D721Med (cell line): Measurements from ENCODE around the gene OR10C1.

ENCODE experiments used
- DNase-seq: peaks from one replicate; pipeline ENCODE4 v3.0.0; 2011; ENCODE audit warnings: low spot score; ENCODE audit not compliant: insufficient read length
- FAIRE-seq: peaks from 2 replicates; lab custom pipeline; 2011; peaks lifted over from hg19 to GRCh38; lab: Jason Lieb, UNC
- TF ChIP-seq, protein P1 (sequence below): IDR thresholded peaks from 2 replicates; pipeline ENCODE4 v1.5.1; 2012; ENCODE audit warnings: mild to moderate bottlenecking, control low read depth; ENCODE audit not compliant: insufficient read depth; ENCODE audit errors: missing control alignments

The OR10C1 gene

DNA sequence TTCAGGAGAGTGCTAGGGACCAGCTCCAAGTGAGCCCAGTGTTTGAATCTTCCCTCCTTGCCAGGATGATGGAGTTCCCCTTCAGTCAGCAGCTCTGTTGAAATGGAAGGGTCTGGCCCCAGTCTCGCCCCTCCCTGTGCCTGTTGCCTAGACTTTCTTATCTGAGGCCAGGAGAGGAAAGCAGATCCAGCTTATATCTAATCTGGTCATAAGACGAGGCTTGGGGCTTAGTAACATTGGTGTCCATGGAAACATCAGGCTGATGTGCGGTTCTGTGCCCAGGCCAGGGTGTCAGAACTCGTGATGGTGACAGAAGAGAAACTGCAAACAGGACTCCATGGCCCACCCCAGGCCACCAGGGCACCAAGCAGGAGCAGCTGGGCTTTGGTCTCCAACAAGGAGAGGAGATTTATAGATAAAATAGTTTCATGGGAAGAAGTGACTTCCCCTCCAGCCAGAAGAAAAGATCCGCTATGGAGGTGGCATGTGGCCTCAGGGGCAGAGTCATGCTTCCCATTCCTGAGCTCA, 38.9 kb downstream of the OR10C1 start:
- FAIRE-seq, result no peak
- no peak for DNase-seq
- TF ChIP-seq, protein P1, sequence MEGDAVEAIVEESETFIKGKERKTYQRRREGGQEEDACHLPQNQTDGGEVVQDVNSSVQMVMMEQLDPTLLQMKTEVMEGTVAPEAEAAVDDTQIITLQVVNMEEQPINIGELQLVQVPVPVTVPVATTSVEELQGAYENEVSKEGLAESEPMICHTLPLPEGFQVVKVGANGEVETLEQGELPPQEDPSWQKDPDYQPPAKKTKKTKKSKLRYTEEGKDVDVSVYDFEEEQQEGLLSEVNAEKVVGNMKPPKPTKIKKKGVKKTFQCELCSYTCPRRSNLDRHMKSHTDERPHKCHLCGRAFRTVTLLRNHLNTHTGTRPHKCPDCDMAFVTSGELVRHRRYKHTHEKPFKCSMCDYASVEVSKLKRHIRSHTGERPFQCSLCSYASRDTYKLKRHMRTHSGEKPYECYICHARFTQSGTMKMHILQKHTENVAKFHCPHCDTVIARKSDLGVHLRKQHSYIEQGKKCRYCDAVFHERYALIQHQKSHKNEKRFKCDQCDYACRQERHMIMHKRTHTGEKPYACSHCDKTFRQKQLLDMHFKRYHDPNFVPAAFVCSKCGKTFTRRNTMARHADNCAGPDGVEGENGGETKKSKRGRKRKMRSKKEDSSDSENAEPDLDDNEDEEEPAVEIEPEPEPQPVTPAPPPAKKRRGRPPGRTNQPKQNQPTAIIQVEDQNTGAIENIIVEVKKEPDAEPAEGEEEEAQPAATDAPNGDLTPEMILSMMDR, result no peak

DNA sequence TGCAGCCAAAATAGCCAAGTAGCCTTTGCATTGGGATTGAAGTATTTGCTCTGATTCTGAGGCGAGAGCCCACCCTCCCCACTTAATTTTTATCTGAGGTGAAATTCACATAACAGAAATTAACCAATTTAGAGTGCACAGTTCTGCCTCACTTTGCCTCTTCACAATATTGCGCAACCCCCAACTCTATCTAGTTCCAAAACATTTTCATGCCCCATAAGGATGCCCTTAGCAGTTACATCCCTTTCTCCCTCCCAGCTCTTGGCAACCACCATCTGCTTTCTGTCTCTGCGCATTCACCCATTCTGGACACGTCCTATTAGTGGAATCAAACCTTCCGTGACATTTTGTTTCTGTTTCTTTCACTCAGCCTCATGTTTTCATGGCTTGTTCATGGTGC, 39.6 kb downstream of the OR10C1 start:
- FAIRE-seq, result no peak
- TF ChIP-seq, protein P1, result no peak
- DNase-seq, result no peak

GRCh38 chr6:29479560-29479959, 40.5 kb downstream of the OR10C1 start:
- DNase-seq (no peak), FAIRE-seq (no peak)
- TF ChIP-seq, protein P1, result no peak

- no peak for DNase-seq
Observed at GRCh38 chr6:29483186-29483585, 44.1 kb downstream of the OR10C1 start.

GRCh38 chr6:29483735-29484134, 44.6 kb downstream of the OR10C1 start:
- TF ChIP-seq, protein P1, result no peak
- DNase-seq (no peak), FAIRE-seq (no peak)

More at GRCh38 chr6:29483186-29483585, 44.1 kb downstream of the OR10C1 start:
- TF ChIP-seq, protein P1, result no peak
- FAIRE-seq, result no peak

DNA sequence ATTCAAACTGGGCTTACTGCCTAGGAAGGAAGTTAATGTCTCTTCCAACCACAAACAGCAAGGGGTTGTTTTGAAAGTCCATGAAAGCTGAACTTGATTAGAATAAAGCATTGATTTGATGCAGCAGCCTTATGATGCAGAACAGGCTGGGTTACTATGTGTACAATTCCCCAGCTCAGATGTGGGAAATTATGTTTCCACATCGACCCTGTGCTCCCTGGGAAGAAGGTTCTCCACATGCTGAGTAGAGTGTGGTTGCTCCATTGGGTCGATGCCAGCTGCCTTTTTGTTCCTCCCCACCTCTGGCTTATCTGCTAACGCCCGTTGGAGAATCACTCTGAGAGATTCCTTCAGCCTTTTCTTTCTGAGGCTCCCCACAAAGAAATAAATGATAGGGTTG, 47.5 kb downstream of the OR10C1 start:
- DNase-seq, result no peak
- TF ChIP-seq, protein P1, result no peak
- no peak for FAIRE-seq

- TF ChIP-seq, protein P1, result no peak
- DNase-seq, result no peak
- FAIRE-seq, result no peak
Observed at GRCh38 chr6:29487131-29487530, 48.0 kb downstream of the OR10C1 start.
